Right lobe of liver (tissue), 6 donors: Measurements from ENCODE around the gene SFPQ. TPM values are rescaled to one million over a fixed set of nuclear protein-coding genes. Genes with fewer than 3 reads are reported as not detected.
A peak's percentile ranks its signal among the peaks of the same experiment; 100 is the strongest.
"Not testable (repeated sequence)": the region's sequence is repeated elsewhere in the genome, so short reads cannot be mapped to it uniquely, and the experiment has no call there.

ENCODE experiments used
- ATAC-seq, 4 donors: fragments of 200-7000 bp; cut with Tn5 transposase; one replicate each; pipeline ENCODE4 v1.9.1; 2020; ENCODE audit warnings: mild to moderate bottlenecking in 4 of 4, moderate library complexity in 4 of 4
- DNase-seq, 3 donors: peaks; one replicate each; pipeline ENCODE4 v3.0.0-alpha.2; 2020
- H3K27ac ChIP-seq, 3 donors: fragments of 200-600 bp; one replicate each; pipeline ENCODE4 v1.8.0; 2022
- H3K27me3 ChIP-seq, 2 donors: fragments of 200-600 bp; one replicate each; pipeline ENCODE4 v1.8.0; 2022
- H3K36me3 ChIP-seq, 4 donors: fragments of 200-600 bp; sonication (generic) in 1 of 4; one replicate each; pipeline versions ENCODE4 v1.5.1 to v1.8.0; 2017 to 2022; ENCODE audit warnings: control low read depth in 1 of 4
- H3K4me1 ChIP-seq, 4 donors: fragments of 200-600 bp; sonication (generic) in 1 of 4; one replicate each; pipeline versions ENCODE4 v1.5.1 to v1.8.0; 2017 to 2022; ENCODE audit warnings: control low read depth in 1 of 4
- H3K4me3 ChIP-seq, 3 donors: fragments of 200-600 bp; one replicate each; pipeline ENCODE4 v1.8.0; 2022
- H3K9me3 ChIP-seq, 4 donors: fragments of 200-600 bp; sonication (generic) in 1 of 4; one replicate each; pipeline versions ENCODE4 v1.5.1 to v1.8.0; 2017 to 2022; ENCODE audit warnings: control low read depth in 1 of 4
- CTCF ChIP-seq, 4 donors: fragments of 200-600 bp in 3 of 4; fragments of 450-650 bp in 1 of 4; IDR thresholded peaks; one replicate each; pipeline versions ENCODE4 v1.5.1 to v1.8.0; 2016 to 2022; ENCODE audit warnings: antibody characterized with exemption in 4 of 4, mild to moderate bottlenecking in 2 of 4
- POLR2A ChIP-seq: fragments of 450-650 bp; IDR thresholded peaks from one replicate; pipeline ENCODE4 v1.6.1; 2017; ENCODE audit warnings: antibody characterized with exemption, mild to moderate bottlenecking
- WGBS: methylation state at CpG from one replicate; pipeline ENCODE4 v1.1.6; 2018; ENCODE audit warnings: low coverage, low lambda C conversion rate; ENCODE audit not compliant: insufficient coverage; ENCODE audit errors: missing lambda C conversion rate; 5-methylcytosine and 5-hydroxymethylcytosine counted together
- intact Hi-C, 2 donors: fragments of 100-400 bp; cut with DNase I; formaldehyde crosslinking; loops; one replicate each; pipeline versions ENCODE4 v1.11.2 to v1.14.1; 2022
- total RNA-seq, 6 experiments: library from RNA; depleted of rRNA in 2 of 6; stranded (reverse); fragments of >200 nt in 2 of 6; fragmentation: NEBNext Ultra II Directional in 3 of 6; extraction: Animal tissue kit (Norgen Biotek cat#: 25700) in 3 of 6; gene quantifications; one replicate each; pipeline versions ENCODE4 v1.1.0 to v1.2.4, GENCODE V29; 2016 to 2023
- donor health status: DM: no; HTN: yes; CAD: no.
- donor health status: DM: no; HTN: no; CAD: no.
- donor health status: DM: no; HTN: no; CAD: no.
- donor health status: DM: no; HTN: yes; CAD: no.
- donor health status: DM: no; HTN: yes; CAD: no.

Gene SFPQ
- total RNA-seq, 6 experiments from 2014 or later: 48.4 to 99.6 (median 73.2) TPM

- intact Hi-C loops: no loop called here
- WGBS: 24% methylated on average over 8 of the region's 8 CpGs
- DNase-seq: peak in 2 of 3 donors; percentile 68 to 75
- TF ChIP-seq POLR2A (no peak), CTCF (IDR thresholded peaks at IDR 0.05) (no peak)
- Histone ChIP-seq H3K27me3 (no peaks in the 10 kb centered on the region), H3K4me3 (no peak overlapping the region), H3K27ac (peak overlapping the region in 2 of 3 donors; percentile 75 to 93), H3K36me3 (peaks cover 7 to 23% (median 18%) of the 10 kb centered on the region in 4 donors), H3K4me1 (peaks cover 0 to 23% (median 5%) of the 10 kb centered on the region in 4 donors), H3K9me3 (no peaks in the 10 kb centered on the region)
- peak; percentile 72 to 89 (median 80) for ATAC-seq
These were observed 20.9 kb downstream of the SFPQ start for GRCh38 chr1:35172022-35172421.

GRCh38 chr1:35171579-35171978 is 21.4 kb downstream of the SFPQ start:
- ATAC-seq: peak in 2 of 4 donors; percentile 18 to 26
- TF ChIP-seq POLR2A: no peak
- no peak for TF ChIP-seq CTCF (IDR thresholded peaks at IDR 0.05)
- H3K4me1 ChIP-seq: peaks cover 0 to 23% (median 5%) of the 10 kb centered on the region in 4 donors
- DNase-seq: no peak
- WGBS: 68% methylated on average over 4 of the region's 4 CpGs
- peak overlapping the region in 2 of 3 donors; percentile 75 to 93 for H3K27ac ChIP-seq
- no peaks in the 10 kb centered on the region for H3K9me3 ChIP-seq
- intact Hi-C loops: no loop called here
- H3K4me3 ChIP-seq: no peak overlapping the region
- H3K36me3 ChIP-seq: peaks cover 2 to 18% (median 13%) of the 10 kb centered on the region in 4 donors
- no peaks in the 10 kb centered on the region for H3K27me3 ChIP-seq

GRCh38 chr1:35164893-35165292 is 28.1 kb downstream of the SFPQ start:
- intact Hi-C loops: no loop called here
- H3K27me3 ChIP-seq: no peaks in the 10 kb centered on the region
- ATAC-seq: no peak
- no peak for TF ChIP-seq CTCF (IDR thresholded peaks at IDR 0.05)
- TF ChIP-seq POLR2A: no peak
- H3K36me3 ChIP-seq: no peaks in the 10 kb centered on the region
- DNase-seq: no peak
- no peak overlapping the region for H3K4me3 ChIP-seq
- 89% methylated on average over 3 of the region's 3 CpGs for WGBS
- peaks cover 0 to 8% (median 0%) of the 10 kb centered on the region in 4 donors for H3K9me3 ChIP-seq
- no peak overlapping the region for H3K27ac ChIP-seq
- H3K4me1 ChIP-seq: peaks cover 0 to 5% (median 3%) of the 10 kb centered on the region in 4 donors

- DNase-seq (no peak), ATAC-seq (no peak)
- TF ChIP-seq CTCF (IDR thresholded peaks at IDR 0.05) (no peak), POLR2A (no peak)
- no peak overlapping the region for H3K4me3 ChIP-seq
- intact Hi-C loops: no loop called here
- 88% methylated on average over 5 of the region's 5 CpGs for WGBS
- H3K9me3 ChIP-seq: no peaks in the 10 kb centered on the region
- H3K27me3 ChIP-seq: no peaks in the 10 kb centered on the region
- H3K4me1 ChIP-seq: no peaks in the 10 kb centered on the region
- H3K27ac ChIP-seq: no peak overlapping the region
- no peaks in the 10 kb centered on the region for H3K36me3 ChIP-seq
These were observed 41.7 kb downstream of the SFPQ start for GRCh38 chr1:35151220-35151619.

- H3K4me3 ChIP-seq, H3K36me3 ChIP-seq, H3K4me1 ChIP-seq, H3K27me3 ChIP-seq, DNase-seq, ATAC-seq, intact Hi-C loops, H3K27ac ChIP-seq, H3K9me3 ChIP-seq: not testable (repeated sequence)
- WGBS: 78% methylated on average over 11 of the region's 13 CpGs
These were observed 46.9 kb downstream of the SFPQ start for GRCh38 chr1:35145892-35146549.
